CMK (cell line): ENCODE measurements around the gene TMEM131L.

Source experiments
- DNase-seq: peaks from one replicate; pipeline ENCODE4 v3.0.0-alpha.2; 2010; ENCODE audit warnings: low read depth

The TMEM131L gene

DNA sequence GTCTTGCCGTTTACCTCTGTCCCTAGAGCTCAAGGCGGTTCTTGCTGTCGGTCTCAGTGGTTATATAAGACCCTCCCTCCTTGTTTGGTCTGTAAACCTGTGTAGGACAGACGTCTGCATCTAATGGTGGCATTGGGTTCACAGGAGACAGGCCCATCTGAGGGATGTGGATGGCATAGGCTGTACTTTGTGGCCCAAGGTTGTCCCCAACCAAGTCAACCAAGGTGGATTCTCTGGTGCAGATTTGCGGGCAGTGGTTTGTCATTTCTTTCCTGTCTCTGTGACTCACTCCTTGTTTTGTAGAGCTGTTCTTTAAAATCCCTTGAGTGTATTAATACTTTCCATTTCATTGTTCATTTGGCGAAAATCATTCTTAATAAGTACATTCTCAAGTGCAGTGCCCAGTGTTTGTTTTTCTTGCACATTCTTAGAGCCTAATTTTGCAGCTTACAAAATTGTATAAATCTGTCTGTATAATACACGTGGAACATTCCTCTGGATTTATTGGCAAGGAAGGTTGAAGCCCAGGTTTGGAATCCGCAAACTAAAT, 149.9 kb downstream of the TMEM131L start:
- DNase-seq: no peak

DNA sequence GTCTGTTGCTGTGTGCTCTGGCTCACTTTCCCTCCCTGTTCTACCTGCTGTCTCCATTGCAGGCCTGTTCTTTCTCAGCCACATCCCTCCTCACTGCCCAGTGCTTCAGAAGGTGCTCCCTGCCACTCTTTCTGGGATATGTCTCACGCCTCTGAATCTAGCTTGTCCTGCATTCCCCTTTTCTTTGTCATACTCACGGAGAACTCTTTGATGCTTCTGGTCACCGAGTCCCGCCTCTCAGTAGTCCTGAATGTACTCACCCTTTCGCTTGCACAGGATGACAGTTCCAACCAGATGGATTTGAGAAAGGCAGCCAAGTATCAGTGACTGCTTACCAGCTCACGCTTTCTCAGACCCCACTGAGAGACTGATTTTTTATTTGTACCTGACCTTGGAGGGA, 152.7 kb downstream of the TMEM131L start:
- no peak for DNase-seq

DNA sequence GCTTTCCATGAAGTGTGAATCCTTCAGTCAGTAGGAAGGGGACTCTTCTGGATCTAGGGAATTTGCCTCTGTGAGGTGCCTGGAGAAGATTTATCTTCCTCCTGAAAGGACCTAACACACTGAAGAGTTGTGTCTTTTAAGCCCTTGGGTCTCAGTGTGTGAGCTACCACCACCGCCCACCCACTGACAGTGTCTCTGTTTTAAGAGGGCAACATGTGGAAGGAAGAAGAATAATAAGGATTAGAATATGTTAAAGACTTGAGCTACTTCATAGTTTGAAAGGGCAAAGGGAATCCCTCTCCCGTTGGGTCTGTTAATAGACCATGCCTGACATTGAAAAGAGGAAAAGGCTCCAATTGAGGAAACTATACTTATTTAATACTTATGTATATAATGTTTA, 153.7 kb downstream of the TMEM131L start:
- no peak for DNase-seq

DNA sequence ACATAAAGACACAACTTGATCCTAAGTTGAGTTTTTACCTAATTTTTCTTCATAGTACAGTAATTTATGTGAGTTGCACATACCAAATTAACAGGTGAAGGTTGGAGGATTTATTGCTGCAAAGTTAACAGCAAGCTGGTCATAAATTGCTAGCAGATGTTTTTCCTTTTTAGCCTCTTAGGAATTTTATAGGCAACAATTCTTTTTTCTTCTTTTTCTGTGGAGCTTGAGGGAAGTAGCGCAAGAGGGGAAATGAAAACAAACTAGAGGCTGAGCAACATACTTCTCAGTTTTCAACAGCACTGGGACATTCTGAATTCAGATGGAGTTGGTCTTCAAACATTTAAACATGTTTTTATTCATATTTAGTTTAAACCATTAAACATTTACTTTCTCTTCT, 154.2 kb downstream of the TMEM131L start:
- DNase-seq: no peak

DNA sequence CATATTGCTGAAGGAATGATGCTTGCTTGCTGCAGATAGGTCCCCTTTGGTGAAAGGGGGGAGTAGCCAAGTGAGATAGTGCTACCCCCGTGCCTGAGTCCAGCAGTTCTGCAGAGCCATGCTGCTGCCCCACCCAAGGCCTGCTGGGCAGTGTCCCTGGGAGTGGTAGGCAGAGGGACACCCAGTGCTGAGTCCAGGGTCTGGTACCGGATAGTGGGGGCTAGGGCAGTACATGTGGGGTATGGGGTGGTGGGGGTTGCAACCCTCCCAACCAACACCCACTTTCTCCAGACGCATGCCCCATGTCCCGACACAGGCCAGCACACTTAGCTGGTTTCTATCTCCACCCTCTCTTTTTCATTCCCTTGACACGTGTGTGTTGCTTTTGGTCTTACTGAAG, 155.9 kb downstream of the TMEM131L start:
- no peak for DNase-seq

DNA sequence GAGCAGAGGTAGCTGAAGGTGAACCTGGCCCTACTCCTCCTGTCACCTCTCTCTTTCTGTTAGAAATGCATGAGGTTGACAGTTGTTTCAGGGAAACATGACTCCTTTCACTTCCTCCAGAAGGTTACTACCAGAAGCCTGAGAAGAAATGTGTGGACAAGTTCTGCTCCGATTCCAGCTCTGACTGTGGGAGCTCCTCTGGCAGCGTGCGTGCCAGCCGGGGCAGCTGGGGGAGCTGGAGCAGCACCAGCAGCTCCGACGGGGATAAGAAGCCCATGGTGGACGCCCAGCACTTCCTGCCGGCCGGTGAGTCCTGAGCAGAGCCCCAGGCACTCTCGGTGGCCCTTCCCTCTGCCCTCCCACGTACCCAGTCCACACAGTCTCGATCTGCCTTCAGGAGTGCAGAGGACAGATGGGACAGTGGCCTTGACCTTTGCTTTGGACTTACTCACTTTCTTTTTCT, 156.6 kb downstream of the TMEM131L start:
- DNase-seq: no peak

DNA sequence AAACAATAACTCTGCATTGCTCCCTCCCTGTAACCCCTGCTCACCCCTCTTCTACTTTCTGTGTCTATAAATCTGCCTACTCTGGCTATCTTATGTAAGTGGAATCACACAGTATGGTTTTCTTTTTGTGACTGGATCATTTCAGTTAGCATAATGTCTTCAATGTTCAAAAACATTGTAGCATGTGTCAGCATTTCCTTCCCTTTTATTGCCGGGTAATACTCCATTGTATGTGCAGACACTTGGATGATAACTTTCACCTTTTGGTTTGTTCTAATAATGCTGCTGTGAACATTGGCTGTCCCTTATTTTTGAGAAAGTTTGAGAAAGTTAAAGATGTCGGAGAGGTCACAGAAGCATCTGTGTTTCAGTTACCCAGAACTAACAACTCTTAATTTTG, 157.3 kb downstream of the TMEM131L start:
- DNase-seq: no peak

DNA sequence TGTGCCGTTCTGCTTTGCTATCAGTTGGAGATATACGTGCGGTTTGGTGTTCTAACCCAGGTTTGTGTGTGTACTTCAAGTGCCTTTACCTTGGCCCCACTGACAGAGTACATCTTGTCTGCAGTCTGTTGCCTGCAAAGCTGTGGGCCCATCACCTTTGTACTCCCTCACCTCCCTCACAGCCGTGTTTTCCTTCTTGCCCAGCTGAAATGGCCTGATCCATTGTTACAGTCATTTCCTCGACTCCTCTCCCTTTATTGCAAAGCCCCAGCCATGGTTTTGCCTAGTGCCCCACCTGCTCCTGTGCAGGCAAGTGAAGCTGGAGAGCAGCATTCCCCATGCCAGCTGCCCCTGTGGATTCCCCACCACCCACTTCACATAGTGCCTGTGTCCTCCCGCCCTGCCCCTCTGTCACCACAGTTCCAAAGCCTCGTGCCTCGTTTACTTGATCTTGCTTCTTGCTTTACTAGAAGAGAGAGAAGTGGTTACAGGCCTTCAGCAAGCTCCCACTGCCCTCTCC, 162.7 kb downstream of the TMEM131L start:
- DNase-seq: no peak

DNA sequence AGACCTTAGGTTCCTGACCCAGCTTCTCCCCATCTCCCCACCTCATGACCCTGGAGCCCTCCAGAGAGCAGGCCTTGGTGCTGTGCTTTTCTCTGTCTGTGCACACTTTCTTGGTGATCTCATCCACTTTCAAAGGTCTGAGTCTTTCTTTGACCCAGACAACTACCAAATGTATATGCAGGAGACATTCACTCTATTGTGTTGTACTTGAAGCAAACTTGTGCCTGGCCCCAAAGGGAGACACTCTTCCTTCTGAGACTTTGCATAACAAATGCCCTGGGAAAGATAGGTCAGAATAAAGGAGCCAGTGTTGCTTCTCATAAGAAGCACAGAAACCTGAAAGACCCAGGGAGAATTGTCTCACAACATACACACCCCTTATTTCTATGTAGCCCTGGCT, 163.6 kb downstream of the TMEM131L start:
- DNase-seq: no peak

DNA sequence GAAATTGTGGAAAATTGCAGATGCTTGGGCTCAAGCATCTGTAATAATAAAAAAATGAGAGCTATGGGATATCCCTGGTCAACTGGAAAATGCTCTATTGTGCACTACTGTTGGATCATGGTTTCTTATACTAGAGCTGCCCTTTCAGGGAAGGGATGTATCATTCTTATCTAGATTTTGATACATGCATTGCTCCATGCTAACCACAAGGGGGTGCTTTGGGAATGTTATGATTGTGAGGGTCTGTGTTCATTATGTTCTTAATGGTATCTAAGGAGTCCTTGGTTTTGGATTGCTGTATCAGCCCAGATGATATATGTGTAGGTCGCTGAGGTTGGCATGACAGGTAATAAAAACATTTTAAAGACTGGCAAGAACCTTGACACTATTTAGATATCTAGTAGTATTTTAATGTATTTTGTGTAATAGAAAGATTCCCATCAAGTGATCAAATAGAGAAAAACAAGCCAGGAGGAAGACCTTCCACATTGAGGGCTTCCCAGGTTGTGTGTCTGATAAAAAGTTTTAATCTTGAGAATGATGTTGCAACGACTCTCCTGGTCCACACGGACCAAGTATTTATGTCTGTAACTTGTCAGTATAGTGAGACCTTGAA, 168.7 kb downstream of the TMEM131L start:
- no peak for DNase-seq

DNA sequence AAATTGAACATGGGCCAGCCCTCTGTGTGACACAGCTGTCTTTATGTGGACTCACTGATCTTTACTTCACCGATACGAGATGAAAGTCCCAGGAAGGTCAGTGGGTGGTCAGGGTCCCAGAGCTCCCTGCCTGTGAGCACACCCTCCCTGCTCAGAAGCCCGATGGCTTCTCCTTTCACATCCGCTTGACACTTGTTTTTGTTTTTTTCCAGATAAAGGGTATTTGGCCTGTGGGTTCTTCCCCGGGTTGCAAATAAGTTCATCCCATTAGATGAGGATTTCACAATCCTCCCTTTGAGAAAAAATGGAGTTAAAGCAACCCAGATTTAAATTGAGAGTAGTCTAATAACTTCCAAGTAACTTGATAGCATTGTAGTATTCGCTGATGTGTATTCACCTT, 169.7 kb downstream of the TMEM131L start:
- DNase-seq: no peak

DNA sequence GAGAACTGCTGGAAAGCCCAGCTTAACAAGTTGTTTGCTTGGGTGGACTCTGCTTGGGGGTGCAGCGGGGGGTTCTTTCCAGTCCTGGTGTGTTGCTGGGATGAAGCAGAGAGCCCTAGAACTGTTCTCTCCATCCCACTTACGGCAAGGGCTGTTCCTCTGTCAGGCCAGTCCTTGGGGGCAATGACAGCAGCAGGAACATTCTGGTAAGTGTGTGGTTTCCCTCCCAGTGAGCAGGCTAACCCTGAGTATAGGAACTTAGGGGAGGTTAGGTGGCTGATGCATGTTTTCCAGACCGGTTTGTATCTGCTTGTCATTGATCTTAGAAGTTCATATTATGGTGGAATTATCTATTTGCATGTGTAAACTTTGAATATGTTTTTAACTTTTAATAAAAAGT, 171.0 kb downstream of the TMEM131L start:
- no peak for DNase-seq

DNA sequence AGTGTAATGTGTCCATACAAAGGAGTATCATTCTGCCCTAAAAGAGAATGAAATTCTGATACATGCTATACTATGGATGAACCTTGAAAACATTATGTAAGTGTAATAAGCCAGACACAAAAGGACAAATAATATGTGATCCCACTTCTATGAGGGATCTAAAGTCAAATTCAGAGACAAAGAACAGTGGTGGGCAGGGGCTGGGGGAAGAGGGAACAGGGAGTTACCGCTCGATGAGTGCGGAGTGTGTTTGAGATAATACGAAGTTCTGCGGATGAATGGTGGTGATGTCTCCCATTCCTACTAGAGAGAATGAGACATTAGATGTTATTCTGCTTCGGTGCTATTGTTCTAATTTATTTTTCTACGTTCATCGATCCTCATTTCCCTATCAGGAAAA, 171.9 kb downstream of the TMEM131L start:
- no peak for DNase-seq

DNA sequence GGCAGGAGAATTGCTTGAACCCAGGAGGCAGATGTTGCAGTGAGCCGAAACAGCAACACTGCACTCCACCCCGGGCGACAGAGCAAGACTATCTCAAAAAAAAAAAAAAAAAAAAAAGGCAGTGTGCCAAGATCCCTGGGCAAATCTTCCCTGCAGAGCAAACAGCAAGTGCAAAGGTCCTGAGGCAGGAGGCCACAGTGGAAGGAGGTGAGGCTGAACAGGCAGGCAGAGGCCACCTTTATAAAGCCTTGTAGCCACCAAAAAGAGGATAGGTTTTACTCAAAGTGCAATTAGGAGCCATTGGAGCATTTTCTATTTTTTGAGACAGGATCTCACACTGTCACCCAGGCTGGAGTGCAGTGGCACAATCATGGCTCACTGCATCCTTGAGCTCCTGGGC, 172.8 kb downstream of the TMEM131L start:
- no peak for DNase-seq

DNA sequence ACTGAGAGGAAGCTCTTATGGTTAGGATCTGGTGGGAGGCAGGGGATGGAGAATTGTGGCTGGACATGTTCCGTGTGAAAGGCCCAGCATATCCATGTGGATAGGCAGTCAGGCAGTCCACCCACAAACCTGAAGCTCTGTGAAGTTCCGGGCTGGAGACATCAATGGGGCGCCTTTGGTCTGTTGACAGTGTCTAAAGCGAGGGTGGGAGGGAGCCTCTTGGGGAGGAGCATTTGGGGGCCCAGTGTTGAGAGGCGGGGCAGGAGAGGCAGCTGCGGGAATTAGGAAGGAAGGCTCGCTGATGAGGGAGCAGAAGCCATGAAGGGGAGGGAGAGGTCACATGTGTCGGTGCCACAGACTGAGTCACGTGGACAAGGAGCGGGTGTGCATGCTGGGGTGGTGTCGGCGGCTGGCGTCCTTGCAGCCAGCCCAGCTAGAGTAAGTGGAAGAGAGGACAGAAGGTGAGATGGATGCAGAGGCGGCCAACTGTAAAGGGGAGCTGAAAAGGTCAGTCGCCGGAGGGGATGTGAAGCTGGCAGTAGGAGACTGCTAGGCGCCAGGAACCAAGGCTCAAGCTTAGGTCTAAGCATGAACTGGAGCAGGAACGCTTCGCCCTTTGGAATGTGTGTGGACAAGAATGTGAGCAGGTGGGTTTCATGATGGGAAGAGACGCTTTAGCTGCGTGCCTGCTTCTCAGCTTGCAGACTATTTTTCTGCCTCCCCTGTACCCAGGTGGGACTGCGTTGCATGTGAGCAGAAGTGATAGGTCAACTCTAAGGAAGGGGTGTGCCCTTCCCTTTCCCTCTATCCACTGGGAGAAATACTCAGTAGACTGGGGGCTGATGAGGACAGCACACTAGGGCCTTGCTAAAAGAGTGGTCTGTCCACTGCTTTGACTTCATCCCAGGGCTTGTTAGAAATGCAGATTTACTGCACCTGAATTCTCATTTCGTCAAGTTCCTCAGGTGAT, 174.0 kb downstream of the TMEM131L start:
- no peak for DNase-seq

DNA sequence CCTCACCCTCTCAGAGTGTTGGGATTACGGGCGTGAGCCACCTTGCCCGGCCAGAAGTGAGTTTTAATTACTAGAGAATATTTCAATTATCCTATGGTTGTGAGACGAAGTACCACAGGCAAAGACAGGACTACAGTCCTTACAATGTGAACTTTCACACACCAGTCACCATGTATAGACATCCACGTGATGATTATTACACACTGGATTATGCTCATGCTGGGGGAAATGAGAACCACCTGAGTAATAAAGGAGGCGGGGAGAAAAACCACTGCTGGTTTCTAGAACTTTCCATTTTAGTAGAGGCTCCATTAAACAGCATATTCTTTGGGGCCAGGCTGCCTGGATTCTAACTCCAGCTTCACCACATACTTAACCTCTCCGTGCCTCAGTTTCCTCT, 175.4 kb downstream of the TMEM131L start:
- DNase-seq: no peak

DNA sequence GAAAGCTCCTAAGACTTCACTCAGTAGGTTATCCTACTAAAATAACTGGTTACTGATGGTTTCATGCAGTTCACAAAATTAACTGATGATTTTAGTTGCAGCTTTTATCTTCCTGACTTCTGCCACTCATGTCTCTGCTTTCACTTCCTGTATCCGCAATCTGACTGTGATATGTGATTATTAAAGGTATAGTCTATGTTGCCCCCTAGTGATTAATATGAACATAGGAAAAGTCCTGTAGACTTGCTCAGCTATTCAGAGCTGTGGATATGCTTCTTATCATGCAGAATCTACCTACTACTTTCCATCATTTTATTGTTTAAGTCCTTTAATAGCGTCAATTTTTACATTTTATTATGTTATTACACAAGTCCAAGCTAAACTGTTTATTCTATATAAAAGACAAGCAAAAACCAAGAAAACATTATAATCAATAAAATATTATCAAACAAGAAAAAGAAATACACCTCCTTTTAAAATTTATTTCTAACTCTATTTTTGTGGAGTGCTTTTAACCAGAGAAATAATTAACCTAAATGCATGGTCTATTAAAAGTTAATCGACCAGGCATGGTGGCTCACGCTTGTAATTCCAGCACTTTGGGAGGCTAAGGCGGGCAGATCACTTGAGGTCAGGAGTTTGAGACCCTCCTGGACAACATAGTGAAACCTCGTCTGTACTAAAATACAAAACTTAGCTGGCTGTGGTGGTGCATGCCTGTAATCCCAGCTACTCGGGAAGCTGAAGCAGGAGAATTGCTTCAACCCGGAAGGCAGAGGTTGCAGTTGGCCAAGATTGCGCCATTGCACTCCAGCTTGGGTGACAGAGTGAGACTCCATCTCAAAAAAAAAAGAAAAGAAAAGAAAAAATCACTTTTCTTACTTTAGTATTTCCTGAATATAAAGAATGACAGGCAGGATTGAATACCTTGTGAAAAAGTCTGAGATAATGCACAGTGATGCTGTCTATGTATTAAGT, 177.5 kb downstream of the TMEM131L start:
- peak; percentile 22 for DNase-seq

DNA sequence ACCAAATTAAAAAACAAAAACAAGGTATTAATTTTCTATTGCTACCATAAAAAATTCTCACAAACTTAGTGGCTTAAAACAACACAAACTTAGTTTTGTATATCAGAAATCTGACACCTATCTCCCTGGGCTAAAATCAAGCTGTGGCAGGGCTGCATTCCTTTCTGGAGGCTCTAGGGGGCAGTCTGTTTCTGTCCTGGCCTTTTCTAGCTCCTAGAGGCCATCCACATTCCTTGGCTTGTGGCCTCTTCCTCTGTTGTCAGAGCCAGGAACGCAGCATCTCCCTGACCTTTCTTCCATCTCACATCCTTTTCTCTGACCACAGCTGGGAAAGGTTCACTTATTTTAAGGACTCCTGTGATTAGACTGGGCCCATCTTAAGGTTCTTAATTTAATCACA, 179.0 kb downstream of the TMEM131L start:
- DNase-seq: peak; percentile 38

DNA sequence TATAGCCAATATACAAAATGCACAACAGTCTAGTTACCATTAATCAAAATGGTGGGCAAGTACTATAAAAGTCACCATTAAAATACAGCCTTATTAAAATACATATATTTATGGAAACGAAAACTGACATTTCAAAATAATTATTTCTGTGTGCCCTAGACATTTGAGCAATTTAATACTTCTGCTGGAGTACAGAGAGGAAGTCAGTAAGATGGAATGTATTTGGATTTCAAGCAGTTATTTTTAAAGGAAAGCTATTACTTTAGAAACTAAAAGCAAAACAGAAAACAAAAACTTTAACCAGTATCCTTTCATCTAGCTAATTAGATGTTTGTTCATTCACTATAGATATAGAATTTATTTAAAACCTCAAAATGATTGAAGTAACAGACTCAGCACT, 180.1 kb downstream of the TMEM131L start:
- DNase-seq: no peak

DNA sequence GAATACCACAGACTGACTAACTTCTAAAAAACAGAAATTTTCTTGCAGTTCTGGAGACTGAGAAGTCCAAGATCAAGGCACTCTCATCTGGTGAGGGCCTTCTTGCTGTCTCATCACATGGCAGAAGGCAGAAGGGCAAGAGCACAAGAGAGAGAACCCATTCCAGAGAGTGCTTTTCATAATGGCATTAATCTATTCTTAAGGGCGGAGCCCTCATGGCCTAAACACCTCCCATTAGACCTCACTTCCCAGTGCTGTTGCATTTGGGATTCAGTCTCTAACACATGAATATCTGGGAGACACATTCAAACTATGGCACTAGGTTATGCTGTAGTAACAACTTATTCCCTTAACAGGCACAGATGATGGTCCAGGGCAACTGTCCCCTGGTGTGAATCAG, 180.8 kb downstream of the TMEM131L start:
- DNase-seq: no peak

DNA sequence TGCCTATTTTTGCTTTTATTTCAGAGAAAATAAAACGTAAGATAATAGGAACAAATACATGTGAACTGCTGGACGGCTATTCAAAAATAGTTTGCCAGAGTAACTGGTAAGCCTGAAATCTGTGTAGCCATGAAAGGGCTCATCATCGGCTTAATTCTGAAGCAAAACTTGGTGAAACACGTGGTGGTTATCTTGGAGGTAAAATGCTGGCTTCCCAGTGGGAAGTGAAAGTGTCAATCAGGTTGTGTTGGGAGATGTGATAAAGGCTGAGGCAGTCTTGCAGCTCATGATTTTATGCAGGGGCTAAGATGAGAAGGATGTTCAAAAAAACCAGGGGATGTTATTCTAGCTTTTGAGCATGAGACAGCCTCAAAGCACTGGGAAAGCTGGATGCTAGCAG, 181.8 kb downstream of the TMEM131L start:
- DNase-seq: no peak

DNA sequence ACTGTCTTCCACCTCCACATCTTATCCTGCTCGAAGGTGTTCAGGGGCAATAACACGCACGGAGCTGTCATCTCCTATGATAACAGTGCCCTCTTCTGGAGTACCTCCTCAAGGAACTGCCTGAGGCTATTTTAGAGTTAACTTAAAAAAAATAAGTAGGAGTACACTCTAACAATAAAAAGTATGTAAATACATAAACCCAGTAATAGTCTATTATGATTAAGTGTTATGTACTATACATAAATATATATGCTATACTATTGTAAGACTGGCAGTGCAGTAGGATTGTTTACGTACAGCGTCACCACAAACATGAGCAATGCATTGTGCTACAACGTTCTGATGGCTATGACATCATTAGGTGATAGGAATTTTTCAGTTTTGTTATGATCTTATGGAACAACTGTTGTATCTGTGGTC, 183.4 kb downstream of the TMEM131L start:
- DNase-seq: no peak
